Mesenchymal stem cell (in vitro differentiated cells and primary cell): ENCODE results near the gene CNOT1. TPM values are rescaled to one million over a fixed set of nuclear protein-coding genes. Genes with fewer than 3 reads are reported as not detected.
A peak's percentile ranks its signal among the peaks of the same experiment; 100 is the strongest.

Experiments
- DNase-seq: peaks from one replicate; pipeline ENCODE4 v3.0.0-alpha.2; 2013
- H2AFZ ChIP-seq: one replicate; pipeline ENCODE4 v1.6.1; 2013; ENCODE audit warnings: low read depth, mild to moderate bottlenecking, control low read depth, inconsistent platforms, low read length, moderate library complexity
- H2AK5ac ChIP-seq: 2 replicates; pipeline ENCODE4 v1.6.1; 2013; ENCODE audit warnings: low read length, moderate library complexity, mild to moderate bottlenecking, inconsistent platforms; ENCODE audit not compliant: severe bottlenecking
- H2BK120ac ChIP-seq: one replicate; pipeline ENCODE4 v1.6.1; 2013; ENCODE audit warnings: low read depth, mild to moderate bottlenecking, inconsistent platforms, low read length, moderate library complexity
- H2BK12ac ChIP-seq, 2 experiments: one replicate each; pipeline ENCODE4 v1.6.1; 2013; ENCODE audit warnings: inconsistent platforms in 2 of 2, low read length in 2 of 2, mild to moderate bottlenecking in 2 of 2, moderate library complexity in 2 of 2, control low read depth in 1 of 2
- H2BK15ac ChIP-seq: one replicate; pipeline ENCODE4 v1.6.1; 2013; ENCODE audit warnings: mild to moderate bottlenecking, low read depth, inconsistent platforms; ENCODE audit not compliant: poor library complexity, severe bottlenecking
- H2BK5ac ChIP-seq: 2 replicates; pipeline ENCODE4 v1.6.1; 2013; ENCODE audit warnings: low read depth, mild to moderate bottlenecking, low read length, control low read depth, inconsistent platforms; ENCODE audit not compliant: poor library complexity, severe bottlenecking
- H3K14ac ChIP-seq, 2 experiments: one replicate each; pipeline ENCODE4 v1.6.1; 2013; ENCODE audit warnings: inconsistent platforms in 2 of 2, low read length in 2 of 2, control low read depth in 1 of 2, mild to moderate bottlenecking in 1 of 2, moderate library complexity in 1 of 2
- H3K18ac ChIP-seq, 2 experiments: one replicate each; pipeline ENCODE4 v1.6.1; 2013; ENCODE audit warnings: inconsistent platforms in 2 of 2, low read length in 2 of 2, control low read depth in 1 of 2, low read depth in 1 of 2, mild to moderate bottlenecking in 1 of 2
- H3K23ac ChIP-seq, 2 experiments: one replicate each; pipeline ENCODE4 v1.6.1; 2013; ENCODE audit warnings: inconsistent platforms in 2 of 2, low read length in 2 of 2, mild to moderate bottlenecking in 2 of 2, moderate library complexity in 2 of 2, control low read depth in 1 of 2
- H3K27ac ChIP-seq: 2 replicates; pipeline ENCODE4 v1.5.1; 2013; ENCODE audit warnings: mild to moderate bottlenecking, moderate library complexity, low read length, control low read depth, inconsistent platforms; ENCODE audit not compliant: poor library complexity, severe bottlenecking
- H3K27me3 ChIP-seq, 2 experiments: 2 replicates each; pipeline versions ENCODE4 v1.6.1 to v1.7.0; 2013; ENCODE audit warnings: low read length in 2 of 2, mild to moderate bottlenecking in 2 of 2, moderate library complexity in 2 of 2, control low read depth in 1 of 2, inconsistent platforms in 1 of 2; ENCODE audit not compliant: control insufficient read depth in 1 of 2, insufficient read depth in 1 of 2
- H3K36me3 ChIP-seq, 2 experiments: 2 replicates each; pipeline versions ENCODE4 v1.6.1 to v1.7.0; 2013; ENCODE audit warnings: low read length in 2 of 2, control low read depth in 1 of 2, inconsistent platforms in 1 of 2, low read depth in 1 of 2, mild to moderate bottlenecking in 1 of 2; ENCODE audit not compliant: insufficient read depth in 2 of 2, control insufficient read depth in 1 of 2
- H3K4ac ChIP-seq, 2 experiments: one replicate each; pipeline ENCODE4 v1.6.1; 2013; ENCODE audit warnings: inconsistent platforms in 2 of 2, low read length in 2 of 2, mild to moderate bottlenecking in 2 of 2, moderate library complexity in 2 of 2, control low read depth in 1 of 2, low read depth in 1 of 2
- H3K4me1 ChIP-seq: 2 replicates; pipeline ENCODE4 v1.6.1; 2013; ENCODE audit warnings: low read depth, low read length, control low read depth; ENCODE audit not compliant: control insufficient read depth, insufficient read depth
- H3K4me2 ChIP-seq: 2 replicates; pipeline ENCODE4 v1.6.1; 2013; ENCODE audit warnings: low read length, mild to moderate bottlenecking, inconsistent platforms; ENCODE audit not compliant: poor library complexity, severe bottlenecking
- H3K4me3 ChIP-seq, 2 experiments: 2 replicates each; pipeline versions ENCODE4 v1.5.1 to v1.7.0; 2013; ENCODE audit warnings: low read length in 2 of 2, mild to moderate bottlenecking in 2 of 2, control low read depth in 1 of 2, low read depth in 1 of 2; ENCODE audit not compliant: insufficient read depth in 1 of 2
- H3K79me1 ChIP-seq: replicated peaks from 2 replicates; pipeline ENCODE4 v1.6.1; 2013; ENCODE audit warnings: mild to moderate bottlenecking, control low read depth, low read length, inconsistent platforms; ENCODE audit not compliant: poor library complexity, severe bottlenecking
- H3K9ac ChIP-seq: 2 replicates; pipeline ENCODE4 v1.7.0; 2013; ENCODE audit warnings: mild to moderate bottlenecking, low read length, moderate library complexity
- H3K9me3 ChIP-seq: 2 replicates; pipeline ENCODE4 v1.7.0; 2013; ENCODE audit warnings: mild to moderate bottlenecking, low read length; ENCODE audit not compliant: control insufficient read depth
- H4K8ac ChIP-seq: one replicate; pipeline ENCODE4 v1.6.1; 2013; ENCODE audit warnings: inconsistent platforms, mild to moderate bottlenecking, low read length, moderate library complexity
- H4K91ac ChIP-seq: one replicate; pipeline ENCODE4 v1.6.1; 2013; ENCODE audit warnings: mild to moderate bottlenecking, low read length, inconsistent platforms
- WGBS: methylation state at CpG from one replicate; pipeline ENCODE4 v1.1.7; 2013; ENCODE audit warnings: mixed read lengths; 5-methylcytosine and 5-hydroxymethylcytosine counted together
- small RNA-seq: library from polyadenylated mRNA; stranded (forward); fragments of <200 nt; extraction: miRNeasy Mini kit (QIAGEN cat#:217004); gene quantifications from one replicate; pipeline ENCODE3, GENCODE V24; 2013; ENCODE audit warnings: low read depth

The CNOT1 gene

GRCh38 chr16:58472266-58472665 is 157.4 kb downstream of the CNOT1 start:
- Histone ChIP-seq H3K14ac (no peak overlapping the region), H3K27me3 (peaks cover 45 to 56% of the 10 kb centered on the region in 2 experiments), H2AFZ (no peak overlapping the region), H3K79me1 (no peaks in the 10 kb centered on the region), H3K9me3 (no peaks in the 10 kb centered on the region), H3K9ac (no peak overlapping the region), H2BK15ac (no peak overlapping the region), H2BK120ac (no peak overlapping the region), H3K4me1 (no peaks in the 10 kb centered on the region), H4K8ac (no peak overlapping the region), H3K18ac (no peak overlapping the region), H2AK5ac (no peak overlapping the region), H3K4me3 (no peak overlapping the region), H2BK5ac (no peak overlapping the region), H3K4me2 (no peak overlapping the region), H3K23ac (no peak overlapping the region), H3K36me3 (no peaks in the 10 kb centered on the region), H3K27ac (no peak overlapping the region), H4K91ac (no peak overlapping the region), H2BK12ac (no peak overlapping the region), H3K4ac (no peak overlapping the region)
- no peak for DNase-seq
- 84% methylated on average over 9 of the region's 9 CpGs for WGBS

GRCh38 chr16:58471209-58471975 is 158.2 kb downstream of the CNOT1 start:
- no peak overlapping the region for H3K4me2 ChIP-seq
- H2AK5ac ChIP-seq, result no peak overlapping the region
- no peak overlapping the region for H2BK5ac ChIP-seq
- no peak overlapping the region for H3K9ac ChIP-seq
- H2BK12ac ChIP-seq, result no peak overlapping the region
- no peak overlapping the region for H4K91ac ChIP-seq
- H3K23ac ChIP-seq, result no peak overlapping the region
- H3K18ac ChIP-seq, result no peak overlapping the region
- no peaks in the 10 kb centered on the region for H3K4me1 ChIP-seq
- no peak overlapping the region for H3K14ac ChIP-seq
- no peak overlapping the region for H4K8ac ChIP-seq
- peaks cover 51 to 64% of the 10 kb centered on the region in 2 experiments for H3K27me3 ChIP-seq
- H3K9me3 ChIP-seq, result no peaks in the 10 kb centered on the region
- 55% methylated on average over 10 of the region's 10 CpGs for WGBS
- no peak overlapping the region for H2AFZ ChIP-seq
- H3K4ac ChIP-seq, result no peak overlapping the region
- DNase-seq, result no peak
- H3K27ac ChIP-seq, result no peak overlapping the region
- no peak overlapping the region for H3K4me3 ChIP-seq
- no peaks in the 10 kb centered on the region for H3K79me1 ChIP-seq
- H3K36me3 ChIP-seq, result no peaks in the 10 kb centered on the region
- no peak overlapping the region for H2BK120ac ChIP-seq
- H2BK15ac ChIP-seq, result no peak overlapping the region

Small RNA genes within 50 kb of the gene (small RNA-seq; reads per million reads assigned to genes)
- not detected for gene RNU6-103P
- 10.6 reads per million, percentile 80 among the genes with 10 or more reads in this experiment for gene SNORA46
- gene SNORA50A, result not detected
